Measurements from ENCODE around the gene DHX36. TPM values are rescaled to one million over a fixed set of nuclear protein-coding genes. Genes with fewer than 3 reads are reported as not detected.

DHX36 gene
- total RNA-seq, 1 donor from 2014 or later, result 105 TPM

GRCh38 chr3:154290187-154290586 is 34.1 kb downstream of the DHX36 start:
- DNase-seq, result no peak

DNA sequence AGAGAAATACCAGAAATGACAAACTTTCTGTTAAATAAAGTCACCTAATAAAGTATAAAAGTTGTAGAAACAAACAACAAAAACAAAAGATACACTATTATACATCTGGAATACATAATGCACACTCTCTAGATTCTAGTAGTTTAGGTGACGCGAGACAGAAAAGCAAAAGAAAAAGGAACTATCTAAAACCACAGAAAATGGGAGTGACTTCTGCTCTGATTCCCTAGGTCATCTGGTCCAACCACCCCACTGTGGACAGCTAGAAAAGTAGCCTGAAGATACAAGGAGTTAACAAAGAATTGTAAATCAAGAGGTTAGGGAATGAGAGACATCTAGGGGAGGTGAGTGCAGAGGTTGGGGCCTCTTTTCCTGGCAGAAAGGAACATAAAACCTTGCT is 39.1 kb downstream of the DHX36 start:
- no peak for DNase-seq

DNA sequence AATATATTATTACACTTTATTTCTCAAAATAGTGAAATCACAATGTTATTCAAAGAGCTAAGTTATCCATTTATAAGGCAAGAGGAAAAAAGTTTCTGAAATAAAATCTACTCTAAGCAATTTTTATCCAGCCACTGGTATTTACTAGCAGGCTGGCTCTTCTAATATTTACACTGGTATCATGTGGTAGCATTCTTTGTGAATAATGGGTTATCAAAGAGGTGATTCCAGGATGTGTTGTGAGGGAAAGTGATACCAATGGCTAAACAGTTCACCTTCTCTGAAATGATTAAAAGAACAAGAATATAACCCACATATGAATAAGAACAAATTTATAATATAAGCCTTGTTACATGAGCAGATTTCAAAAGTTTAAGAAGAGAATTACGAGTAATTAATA is 44.1 kb downstream of the DHX36 start:
- no peak for DNase-seq

DNA sequence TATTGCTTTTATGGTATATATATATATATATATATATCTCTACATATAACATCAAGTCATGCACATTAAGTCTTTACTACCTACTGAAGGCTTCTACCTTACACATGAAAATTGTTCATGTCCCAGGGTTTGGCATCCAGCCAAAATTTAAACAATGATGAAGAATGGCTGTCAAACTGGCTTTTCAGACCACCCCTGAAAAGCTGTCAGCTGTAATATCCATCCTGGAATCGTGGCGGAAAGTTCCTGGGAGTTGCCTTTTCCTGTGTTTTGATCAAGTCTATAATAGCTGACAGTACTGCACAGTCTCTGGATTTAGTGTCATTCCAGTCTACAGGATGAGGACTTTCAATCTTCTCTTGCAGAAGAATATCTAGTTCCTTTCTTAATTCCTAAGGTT is 48.3 kb downstream of the DHX36 start:
- DNase-seq, result no peak

DNA sequence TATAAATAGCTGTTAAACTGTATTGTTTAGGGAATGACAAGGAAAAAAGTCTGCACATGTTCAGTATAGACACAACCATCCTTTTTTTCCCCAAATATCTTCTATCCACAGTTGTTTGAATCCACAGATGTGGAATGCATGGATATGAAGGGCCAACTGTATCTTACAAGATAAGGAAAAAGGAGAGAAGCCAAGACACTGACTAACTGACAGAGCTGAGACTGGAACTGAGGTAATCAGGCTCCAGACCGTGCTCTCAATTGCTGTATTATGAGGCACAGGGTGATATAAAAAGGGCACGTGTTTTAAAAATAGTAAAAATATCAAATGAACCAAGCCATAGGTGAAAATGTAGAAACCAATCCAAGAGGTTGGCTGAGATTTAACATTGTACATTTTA is 49.0 kb downstream of the DHX36 start:
- DNase-seq, result no peak

- DNase-seq, result no peak
Measured at GRCh38 chr3:154274348-154274747, 49.9 kb downstream of the DHX36 start.

DNA sequence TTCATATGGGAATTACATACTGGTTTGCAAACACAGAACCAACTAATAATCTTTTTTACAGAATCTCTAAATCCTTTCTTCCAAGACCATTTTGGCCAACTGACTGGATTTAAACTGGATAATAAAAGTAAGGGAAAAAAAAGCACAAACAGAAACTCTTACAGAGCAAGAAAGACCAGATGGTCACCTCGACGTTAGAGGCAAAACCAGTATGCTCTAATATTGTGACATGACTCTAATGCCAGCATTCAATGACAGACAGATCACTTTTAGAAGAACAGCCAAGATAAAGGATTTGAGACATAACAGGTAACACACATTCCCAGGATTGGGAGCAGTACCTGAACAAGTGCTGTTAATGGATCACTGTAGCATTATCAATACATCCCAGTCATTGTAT is 50.9 kb downstream of the DHX36 start:
- DNase-seq, result no peak

- no peak for DNase-seq
Measured at GRCh38 chr3:154254527-154254926, 69.8 kb downstream of the DHX36 start.

- peak; percentile 84 for DNase-seq
Measured at GRCh38 chr3:154252759-154253638, 71.3 kb downstream of the DHX36 start.

DNA sequence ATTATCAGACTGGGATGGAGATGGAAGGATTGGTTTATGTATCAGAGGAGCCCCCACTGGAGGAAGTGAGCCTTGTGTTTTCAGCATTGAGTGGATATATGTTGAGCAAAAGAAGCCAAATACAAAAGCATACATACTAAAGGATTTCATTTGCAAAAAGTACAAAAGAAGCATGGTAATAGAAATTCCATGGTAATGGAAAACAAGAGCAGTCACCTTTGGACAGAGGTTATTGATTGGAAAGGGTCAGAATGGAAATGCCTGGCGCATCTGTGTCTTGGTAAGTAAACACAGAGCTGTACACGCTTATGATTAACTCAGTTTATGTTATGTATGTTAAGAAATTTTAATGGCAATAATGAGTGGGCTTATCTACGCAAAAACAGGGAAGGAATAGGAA is 72.7 kb downstream of the DHX36 start:
- no peak for DNase-seq

DNA sequence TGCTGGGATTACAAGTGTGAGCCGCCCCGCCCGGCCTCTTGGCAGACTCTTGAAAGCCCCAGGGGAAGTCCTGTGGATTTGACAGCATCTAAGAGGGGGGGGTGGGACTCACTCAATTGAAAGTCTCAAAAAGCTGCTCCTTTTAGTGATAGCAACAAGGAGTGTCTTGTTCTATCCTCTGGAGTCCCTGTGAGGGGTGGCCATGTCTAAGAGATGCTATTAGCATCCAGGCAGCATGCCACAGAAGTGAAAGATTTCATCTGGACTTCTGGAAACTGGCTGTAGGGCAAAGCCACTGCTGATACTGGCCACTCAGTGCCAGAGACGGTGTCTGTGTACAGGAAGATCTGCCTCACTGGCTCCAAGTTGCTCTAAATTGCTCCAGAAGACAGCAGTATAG is 74.0 kb downstream of the DHX36 start:
- DNase-seq, result no peak

GRCh38 chr3:154247806-154248415 is 76.4 kb downstream of the DHX36 start:
- no peak for DNase-seq

DNA sequence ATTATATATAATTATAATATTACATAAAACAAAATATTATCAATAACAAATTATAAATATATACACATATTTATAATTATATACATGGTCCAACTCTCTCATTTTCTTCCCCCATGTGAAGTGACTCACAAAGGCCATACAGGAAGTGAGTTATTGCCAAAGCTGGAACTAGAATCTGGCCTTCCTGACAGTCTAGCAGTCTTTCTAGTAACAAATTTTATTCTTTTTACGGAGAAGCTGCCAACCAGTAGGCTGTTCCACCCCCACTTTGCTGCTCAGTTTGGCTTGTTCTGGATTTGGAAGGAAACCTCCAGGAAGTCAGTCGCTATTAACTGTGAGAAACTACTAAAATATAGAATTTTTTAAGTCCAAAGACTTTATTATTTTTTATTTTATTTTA is 79.6 kb downstream of the DHX36 start:
- no peak for DNase-seq

GRCh38 chr3:154243353-154243752 is 80.9 kb downstream of the DHX36 start:
- DNase-seq, result no peak

GRCh38 chr3:154242766-154243165 is 81.5 kb downstream of the DHX36 start:
- DNase-seq, result no peak

DNA sequence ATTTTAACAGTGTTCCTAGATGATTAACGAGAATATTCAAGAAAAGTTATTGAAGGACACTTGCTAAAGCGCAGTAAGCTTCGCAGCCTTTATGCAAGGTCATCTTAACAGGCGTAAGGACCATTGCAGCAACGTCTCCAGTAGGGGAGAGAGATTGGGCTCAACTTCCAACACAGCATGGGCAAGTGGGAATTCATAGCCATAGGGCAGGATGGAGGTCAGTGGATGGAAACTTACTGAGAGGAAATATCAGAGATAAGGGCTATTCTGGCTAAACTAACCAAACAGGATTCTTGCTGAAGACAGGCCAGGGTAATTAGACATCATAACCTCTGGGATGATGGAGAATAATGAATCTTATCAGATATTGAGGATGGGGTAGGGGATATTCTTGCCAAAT is 82.8 kb downstream of the DHX36 start:
- DNase-seq, result no peak

GRCh38 chr3:154240235-154240634 is 84.1 kb downstream of the DHX36 start:
- DNase-seq, result no peak

- no peak for DNase-seq
Measured at GRCh38 chr3:154236331-154236730, 88.0 kb downstream of the DHX36 start.

- DNase-seq, result no peak
Measured at GRCh38 chr3:154235330-154235729, 89.0 kb downstream of the DHX36 start.

DNA sequence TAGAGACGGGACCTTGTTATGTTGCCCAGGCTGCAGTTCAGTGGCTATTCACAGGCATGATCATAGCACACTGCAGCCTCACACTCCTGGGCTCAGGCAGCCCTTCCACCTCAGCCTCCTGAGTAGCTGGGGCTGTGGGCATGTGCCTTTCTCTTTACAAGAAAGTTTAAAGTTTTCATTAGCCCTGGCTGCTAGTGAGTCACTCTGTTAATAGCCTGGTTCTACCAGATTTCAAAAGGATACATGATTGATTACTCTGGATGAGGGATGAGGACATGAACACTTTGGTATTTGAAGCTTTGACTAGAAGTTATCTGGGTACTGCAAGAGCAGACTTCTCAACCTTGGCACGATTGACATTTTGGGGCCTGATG is 95.1 kb downstream of the DHX36 start:
- DNase-seq, result no peak

DNA sequence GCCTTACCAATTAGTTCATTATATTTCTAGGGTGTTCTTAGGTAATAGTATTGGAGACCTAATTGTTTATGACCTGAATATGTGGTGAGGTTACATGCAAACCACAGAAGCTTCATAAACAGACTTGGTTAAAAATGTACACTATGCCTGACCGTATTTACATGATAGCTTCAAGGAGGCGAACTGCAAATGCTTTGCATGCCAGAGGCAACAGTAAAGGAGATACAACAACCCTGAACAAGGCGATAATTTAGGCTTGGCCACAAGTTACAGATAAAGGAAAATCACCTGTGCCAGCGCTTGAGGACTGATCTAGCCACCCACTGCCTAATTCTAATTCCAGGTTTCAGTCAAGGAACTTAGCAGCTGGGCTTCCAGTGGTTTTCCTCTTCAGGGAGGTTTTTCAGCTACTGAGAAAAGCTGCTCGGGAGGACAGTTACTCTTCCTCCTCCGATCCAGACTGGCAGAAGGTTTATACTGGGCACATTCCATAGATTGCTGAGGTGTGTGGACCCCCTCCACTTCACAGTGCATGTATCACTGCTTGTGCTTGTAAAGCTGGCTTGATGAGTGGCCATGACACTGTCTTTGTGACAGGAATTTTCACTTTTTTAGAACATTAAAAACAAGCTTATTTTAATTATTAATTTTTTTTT is 95.6 kb downstream of the DHX36 start:
- no peak for DNase-seq

DNA sequence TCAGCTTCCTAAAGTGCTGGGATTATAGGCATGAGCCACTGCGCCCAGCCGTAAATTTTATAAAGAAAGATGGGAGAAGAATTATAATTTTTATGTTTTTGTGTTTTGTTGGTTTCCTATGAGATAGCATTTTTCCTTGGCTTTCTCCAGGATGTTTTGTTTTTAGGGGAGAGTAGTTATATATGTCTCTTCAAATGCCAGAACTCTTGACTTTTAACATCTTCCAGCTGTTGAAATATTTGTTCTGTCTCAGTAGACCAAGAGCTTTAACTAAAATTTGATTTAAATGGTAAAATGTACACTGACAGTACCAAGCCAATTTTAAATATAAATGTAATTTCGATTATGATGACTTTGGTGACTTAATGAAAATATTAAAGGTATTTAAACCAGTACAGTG is 96.8 kb downstream of the DHX36 start:
- DNase-seq, result peak; percentile 66

DNA sequence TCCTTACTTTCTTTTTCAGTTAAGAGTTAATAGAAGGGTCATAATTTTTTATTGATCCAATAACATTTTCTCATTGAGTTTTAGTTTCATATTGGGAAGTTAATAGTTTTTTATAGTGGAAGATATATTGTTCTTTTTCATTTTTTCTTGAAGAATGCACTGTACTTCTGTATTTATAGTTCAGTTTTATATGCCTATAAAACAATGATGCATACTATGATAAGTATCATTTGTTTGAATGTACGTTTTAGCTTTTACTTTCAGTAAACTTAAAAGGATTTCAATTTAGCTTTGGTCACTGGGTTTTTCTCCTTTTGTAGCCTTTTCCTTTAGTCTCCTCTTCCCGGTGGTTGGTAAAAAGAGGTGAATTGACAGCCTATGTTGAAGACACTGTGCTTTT is 98.8 kb downstream of the DHX36 start:
- DNase-seq, result no peak

GRCh38 chr3:154224866-154225265 is 99.4 kb downstream of the DHX36 start:
- DNase-seq, result peak; percentile 60
